Thyroid gland (tissue), 4 donors: ENCODE measurements around the gene FXYD6.

ENCODE experiments used
- POLR2A ChIP-seq, 2 donors: fragments of 450-650 bp; IDR thresholded peaks; one replicate each; pipeline ENCODE4 v1.6.1; 2017; ENCODE audit warnings: antibody characterized with exemption in 2 of 2, mild to moderate bottlenecking in 2 of 2, moderate library complexity in 1 of 2
- TF ChIP-seq, protein P1 (sequence below), 6 experiments: fragments of 200-600 bp in 3 of 6; fragments of 450-650 bp in 3 of 6; sonication (generic) in 3 of 6; IDR thresholded peaks; one replicate each; pipeline ENCODE4 v1.5.1; 2016 to 2019; ENCODE audit warnings: antibody characterized with exemption in 6 of 6, mild to moderate bottlenecking in 2 of 6, inconsistent platforms in 1 of 6, moderate library complexity in 1 of 6

DNA sequence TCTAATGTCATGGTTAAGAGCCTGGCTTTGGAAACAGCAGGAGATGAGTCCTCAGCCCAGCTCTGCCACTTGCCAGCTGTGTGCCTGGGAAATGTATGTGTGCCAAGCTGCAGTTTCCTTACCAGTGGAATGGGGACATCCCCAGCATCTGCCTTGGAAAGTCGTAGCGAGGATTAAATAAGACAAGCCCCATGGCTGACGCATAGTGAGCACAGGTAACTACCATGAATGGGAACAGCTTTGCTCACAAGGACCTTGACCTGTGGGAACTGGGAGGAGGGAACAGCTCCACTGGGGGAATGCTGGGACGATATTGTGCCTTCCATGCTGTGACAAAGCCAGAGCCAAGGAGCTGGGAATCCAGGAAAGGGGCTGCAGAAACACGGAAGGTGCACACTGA is 76.8 kb downstream of the FXYD6 start:
- TF ChIP-seq, protein P1, sequence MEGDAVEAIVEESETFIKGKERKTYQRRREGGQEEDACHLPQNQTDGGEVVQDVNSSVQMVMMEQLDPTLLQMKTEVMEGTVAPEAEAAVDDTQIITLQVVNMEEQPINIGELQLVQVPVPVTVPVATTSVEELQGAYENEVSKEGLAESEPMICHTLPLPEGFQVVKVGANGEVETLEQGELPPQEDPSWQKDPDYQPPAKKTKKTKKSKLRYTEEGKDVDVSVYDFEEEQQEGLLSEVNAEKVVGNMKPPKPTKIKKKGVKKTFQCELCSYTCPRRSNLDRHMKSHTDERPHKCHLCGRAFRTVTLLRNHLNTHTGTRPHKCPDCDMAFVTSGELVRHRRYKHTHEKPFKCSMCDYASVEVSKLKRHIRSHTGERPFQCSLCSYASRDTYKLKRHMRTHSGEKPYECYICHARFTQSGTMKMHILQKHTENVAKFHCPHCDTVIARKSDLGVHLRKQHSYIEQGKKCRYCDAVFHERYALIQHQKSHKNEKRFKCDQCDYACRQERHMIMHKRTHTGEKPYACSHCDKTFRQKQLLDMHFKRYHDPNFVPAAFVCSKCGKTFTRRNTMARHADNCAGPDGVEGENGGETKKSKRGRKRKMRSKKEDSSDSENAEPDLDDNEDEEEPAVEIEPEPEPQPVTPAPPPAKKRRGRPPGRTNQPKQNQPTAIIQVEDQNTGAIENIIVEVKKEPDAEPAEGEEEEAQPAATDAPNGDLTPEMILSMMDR (IDR thresholded peaks at IDR 0.05): no peak
- TF ChIP-seq POLR2A (IDR thresholded peaks at IDR 0.05): no peak
